ENCODE measurements around the gene MFGE8.

Gene MFGE8

GRCh38 chr15:88917760-88918159 is 4.6 kb upstream of the MFGE8 start:
- ChIA-PET CTCF (interaction anchor here (1.3 kb wide), 1 partner anchor 13 kb away, joined by 4 read pairs; no protein-coding TSS in a partner anchor), POLR2A (no interaction called here)
- no peak for TF ChIP-seq CTCF (IDR thresholded peaks at IDR 0.05; ENCODE audit: control extremely low read depth, extremely low read depth, low read depth, missing control alignments)
- DNase-seq (ENCODE audit: extremely low spot score), result no peak

- no peak for TF ChIP-seq CTCF (IDR thresholded peaks at IDR 0.05; ENCODE audit: control extremely low read depth, extremely low read depth, low read depth, missing control alignments)
- POLR2A ChIA-PET, result no interaction called here
- CTCF ChIA-PET, result interaction anchor here (0.6 to 3.8 kb wide), 4 partner anchors 10 to 143 kb away, joined by 3 to 28 read pairs (median 3); no protein-coding TSS in a partner anchor
- no peak for DNase-seq (ENCODE audit: extremely low spot score)
Measured at GRCh38 chr15:88915354-88915753, 2.2 kb upstream of the MFGE8 start.

- no peak for TF ChIP-seq CTCF (IDR thresholded peaks at IDR 0.05; ENCODE audit: control extremely low read depth, extremely low read depth, low read depth, missing control alignments)
- POLR2A ChIA-PET, result no interaction called here
- CTCF ChIA-PET, result interaction anchor here (3.8 kb wide), 1 partner anchor 9 kb away, joined by 28 read pairs; no protein-coding TSS in a partner anchor
- DNase-seq (ENCODE audit: extremely low spot score), result no peak
Measured at GRCh38 chr15:88913850-88914169, 631 bp upstream of the MFGE8 start.

- no peak for TF ChIP-seq CTCF (IDR thresholded peaks at IDR 0.05; ENCODE audit: control extremely low read depth, extremely low read depth, low read depth, missing control alignments)
- DNase-seq (ENCODE audit: extremely low spot score), result peak; percentile 26
- ChIA-PET CTCF (no interaction called here), POLR2A (no interaction called here)
Measured at GRCh38 chr15:88912500-88912921, 668 bp downstream of the MFGE8 start.

- ChIA-PET POLR2A (no interaction called here), CTCF (interaction anchor here (1.0 to 1.5 kb wide), 2 partner anchors 8 to 11 kb away, joined by 3 read pairs; no protein-coding TSS in a partner anchor)
- peak; percentile 14 for DNase-seq (ENCODE audit: extremely low spot score)
- no peak for TF ChIP-seq CTCF (IDR thresholded peaks at IDR 0.05; ENCODE audit: control extremely low read depth, extremely low read depth, low read depth, missing control alignments)
Measured at GRCh38 chr15:88911766-88912118, 1.4 kb downstream of the MFGE8 start.

- no peak for TF ChIP-seq CTCF (IDR thresholded peaks at IDR 0.05; ENCODE audit: control extremely low read depth, extremely low read depth, low read depth, missing control alignments)
- ChIA-PET CTCF (interaction anchor here (1.3 kb wide), 1 partner anchor 9 kb away, joined by 3 read pairs; no protein-coding TSS in a partner anchor), POLR2A (no interaction called here)
- DNase-seq (ENCODE audit: extremely low spot score), result peak; percentile 6
Measured at GRCh38 chr15:88909956-88910831, 3.0 kb downstream of the MFGE8 start.
